Tibial artery (tissue), 4 donors: ENCODE data around the gene KRTAP5-5.
A peak's percentile ranks its signal among the peaks of the same experiment; 100 is the strongest.
"Not testable (repeated sequence)": the region's sequence is repeated elsewhere in the genome, so short reads cannot be mapped to it uniquely, and the experiment has no call there.

Source experiments
- DNase-seq, 2 donors: peaks; one replicate each; pipeline ENCODE4 v3.0.0-alpha.2; 2019
- H3K27ac ChIP-seq, 2 donors: fragments of 200-600 bp; sonication (generic) in 1 of 2; 1 replicate in 1 of 2; 2 replicates in 1 of 2; pipeline ENCODE4 v1.5.1; 2018 to 2019; ENCODE audit warnings: mild to moderate bottlenecking in 1 of 2
- H3K27me3 ChIP-seq, 2 donors: fragments of 200-600 bp; sonication (generic) in 1 of 2; one replicate each; pipeline versions ENCODE4 v1.5.1 to v1.6.0; 2016 to 2019
- H3K36me3 ChIP-seq, 3 donors: fragments of 200-600 bp; sonication (generic) in 2 of 3; one replicate each; pipeline ENCODE4 v1.5.1; 2016 to 2019; ENCODE audit warnings: mild to moderate bottlenecking in 2 of 3
- H3K4me1 ChIP-seq, 4 donors: fragments of 200-600 bp; sonication (generic) in 2 of 4; 1 replicate in 3 of 4; 2 replicates in 1 of 4; pipeline ENCODE4 v1.5.1; 2016 to 2019
- H3K4me3 ChIP-seq, 2 donors: fragments of 200-600 bp; sonication (generic) in 1 of 2; 1 replicate in 1 of 2; 2 replicates in 1 of 2; pipeline ENCODE4 v1.5.1; 2018 to 2019; ENCODE audit warnings: mild to moderate bottlenecking in 2 of 2
- H3K9me3 ChIP-seq, 3 donors: fragments of 200-600 bp; sonication (generic) in 1 of 3; one replicate each; pipeline ENCODE4 v1.5.1; 2016 to 2019
- CTCF ChIP-seq, 2 experiments: fragments of 200-600 bp in 1 of 2; fragments of 450-650 bp in 1 of 2; IDR thresholded peaks; one replicate each; pipeline ENCODE4 v1.5.1; 2017 to 2019; ENCODE audit warnings: antibody characterized with exemption in 2 of 2, mild to moderate bottlenecking in 1 of 2, moderate library complexity in 1 of 2
- intact Hi-C: fragments of 100-400 bp; cut with DNase I; formaldehyde crosslinking; loops from one replicate; pipeline ENCODE4 v1.15.0; 2023; ENCODE audit warnings: low total_unique reads

KRTAP5-5 gene

DNA sequence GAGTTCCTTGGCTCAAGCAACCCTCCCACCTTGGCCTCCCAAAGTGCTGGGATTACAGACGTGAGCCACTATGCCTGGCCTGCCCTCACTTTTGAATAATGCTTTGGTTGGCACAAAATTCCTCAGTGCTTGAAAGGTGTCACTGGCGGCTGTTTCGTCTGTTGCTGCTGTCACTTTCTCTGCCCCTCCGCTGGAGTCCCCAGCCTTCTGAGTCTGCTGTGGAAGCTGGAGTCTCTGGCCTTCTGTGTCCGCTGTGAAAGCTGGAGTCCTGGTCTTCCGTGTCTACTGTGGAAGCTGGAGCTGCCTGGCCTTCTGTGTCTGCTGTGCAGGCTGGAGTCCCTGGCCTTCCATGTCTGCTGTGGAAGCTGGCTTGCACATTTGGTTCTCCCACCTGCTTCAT, 39.6 kb upstream of the KRTAP5-5 start:
- no peaks in the 10 kb centered on the region for H3K9me3 ChIP-seq
- DNase-seq = peak in 1 of 2 donors; percentile 42
- no peak for TF ChIP-seq CTCF (IDR thresholded peaks at IDR 0.05)
- no peaks in the 10 kb centered on the region for H3K36me3 ChIP-seq
- H3K27ac ChIP-seq = no peak overlapping the region
- intact Hi-C loops = no loop called here
- peaks cover 0 to 15% of the 10 kb centered on the region in 2 donors for H3K27me3 ChIP-seq
- H3K4me3 ChIP-seq = no peak overlapping the region
- H3K4me1 ChIP-seq = no peaks in the 10 kb centered on the region

GRCh38 chr11:1592628-1593027, 36.9 kb upstream of the KRTAP5-5 start:
- Histone ChIP-seq H3K27ac (no peak overlapping the region), H3K4me1 (no peaks in the 10 kb centered on the region), H3K36me3 (no peaks in the 10 kb centered on the region), H3K9me3 (no peaks in the 10 kb centered on the region), H3K27me3 (peaks cover 0 to 25% of the 10 kb centered on the region in 2 donors), H3K4me3 (no peak overlapping the region)
- intact Hi-C loops = no loop called here
- DNase-seq = no peak
- TF ChIP-seq CTCF (IDR thresholded peaks at IDR 0.05) = no peak

GRCh38 chr11:1595994-1596575, 33.5 kb upstream of the KRTAP5-5 start:
- H3K4me1 ChIP-seq, H3K27ac ChIP-seq, H3K36me3 ChIP-seq, DNase-seq, intact Hi-C loops, H3K9me3 ChIP-seq, H3K4me3 ChIP-seq: not testable (repeated sequence)
- H3K27me3 ChIP-seq = peaks cover 0 to 25% of the 10 kb centered on the region in 2 donors

GRCh38 chr11:1596576-1597121, 32.9 kb upstream of the KRTAP5-5 start:
- H3K9me3 ChIP-seq, H3K4me1 ChIP-seq, H3K36me3 ChIP-seq, H3K27ac ChIP-seq, intact Hi-C loops, H3K4me3 ChIP-seq: not testable (repeated sequence)
- peaks cover 0 to 25% of the 10 kb centered on the region in 2 donors for H3K27me3 ChIP-seq
- peak in 1 of 2 donors; percentile 28 for DNase-seq

DNA sequence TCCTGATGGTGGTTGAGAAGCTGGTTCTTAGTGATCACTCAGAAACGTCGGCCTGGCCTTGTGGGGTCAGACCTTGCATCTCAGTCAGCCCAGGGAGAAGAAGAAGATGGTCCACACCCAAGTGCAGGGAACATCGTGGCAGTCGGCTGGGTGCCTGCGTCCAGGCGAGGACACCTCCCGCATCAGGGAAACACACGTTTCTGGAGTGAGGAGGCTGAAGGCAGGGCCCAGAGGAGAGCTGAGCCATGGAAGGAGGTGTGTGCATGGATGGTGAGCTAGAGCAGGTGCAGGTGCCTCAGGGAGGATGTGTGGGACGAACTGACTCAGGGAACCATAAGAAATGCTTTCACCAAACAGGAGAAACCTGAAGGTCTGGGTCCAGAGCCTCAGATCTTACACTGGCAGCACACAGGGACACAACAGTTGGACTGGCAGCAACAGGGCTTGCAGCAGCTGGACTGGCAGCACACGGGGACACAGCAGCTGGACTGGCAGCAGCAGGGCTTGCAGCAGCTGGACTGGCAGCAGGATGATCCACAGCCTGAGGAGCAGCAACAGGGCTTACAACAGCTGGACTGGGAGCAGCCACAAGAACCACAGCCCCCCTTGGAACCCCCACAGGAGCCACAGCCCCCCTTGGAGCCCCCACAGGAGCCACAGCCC, 32.1 kb upstream of the KRTAP5-5 start:
- no peaks in the 10 kb centered on the region for H3K4me1 ChIP-seq
- intact Hi-C loops = no loop called here
- peaks cover 0 to 24% of the 10 kb centered on the region in 2 donors for H3K27me3 ChIP-seq
- TF ChIP-seq CTCF (IDR thresholded peaks at IDR 0.05) = no peak
- no peak overlapping the region for H3K27ac ChIP-seq
- DNase-seq = peak in 1 of 2 donors; percentile 56
- H3K36me3 ChIP-seq = no peaks in the 10 kb centered on the region
- H3K9me3 ChIP-seq = no peaks in the 10 kb centered on the region
- H3K4me3 ChIP-seq = no peak overlapping the region

DNA sequence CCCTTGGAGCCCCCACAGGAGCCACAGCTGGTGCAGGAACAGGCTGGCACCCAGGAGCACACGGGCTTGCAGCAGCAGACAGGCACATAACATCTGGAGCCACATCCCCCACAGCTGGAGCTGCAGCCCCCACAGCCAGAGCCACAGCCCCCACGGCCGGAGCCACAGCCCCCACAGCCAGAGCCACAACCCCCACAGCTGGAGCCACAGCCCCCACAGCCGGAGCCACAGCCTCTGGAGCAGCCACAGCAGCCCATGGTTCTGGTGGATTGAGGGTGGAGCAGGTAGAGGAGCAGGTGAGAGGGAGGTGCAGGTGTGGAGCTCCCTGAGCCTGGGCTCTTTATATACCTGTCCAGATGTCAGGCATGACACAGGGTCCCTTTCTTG, 31.6 kb upstream of the KRTAP5-5 start, which contains the start of gene KRTAP5-2:
Gene KRTAP5-2 (minus strand): TSS at position 301 of the 387 bp plus-strand sequence. CDS start 44 bp downstream, at position 257.
- Histone ChIP-seq H3K27ac (no peak within 1 kb of the TSS), H3K4me1 (no peaks in the 10 kb centered on the region), H3K9me3 (no peaks in the 10 kb centered on the region), H3K27me3 (peaks cover 0 to 22% of the 10 kb centered on the region in 2 donors), H3K4me3 (no peak within 1 kb of the TSS), H3K36me3 (no peaks in the 10 kb centered on the region)
- TF ChIP-seq CTCF (IDR thresholded peaks at IDR 0.05) = no peak
- intact Hi-C loops = no loop called here
- no peak for DNase-seq

GRCh38 chr11:1598406-1598805, 31.2 kb upstream of the KRTAP5-5 start:
- H3K4me1 ChIP-seq, H3K9me3 ChIP-seq, intact Hi-C loops, H3K4me3 ChIP-seq, H3K36me3 ChIP-seq, H3K27ac ChIP-seq: not testable (repeated sequence)
- H3K27me3 ChIP-seq = peaks cover 0 to 20% of the 10 kb centered on the region in 2 donors
- DNase-seq = peak in 1 of 2 donors; percentile 6
